Calu3 (cell line): ENCODE results near the gene PLEKHA8. TPM values are rescaled to one million over a fixed set of nuclear protein-coding genes. Genes with fewer than 3 reads are reported as not detected.
A peak's percentile ranks its signal among the peaks of the same experiment; 100 is the strongest.
"Not testable (repeated sequence)": the region's sequence is repeated elsewhere in the genome, so short reads cannot be mapped to it uniquely, and the experiment has no call there.

Source experiments
- BruUV-seq: library from RNA; stranded (reverse); fragments of 400-500 nt; replicated peaks from 2 replicates; lab custom pipeline; 2021; lab: Mats Ljungman, UMichigan
- CTCF ChIA-PET: fragments of 300-600 bp; sonication (Branson Sonifier 250); formaldehyde crosslinking; loops from one replicate; lab custom pipeline; 2022; ENCODE audit warnings: antibody characterized with exemption; lab: Charles Lee
- DNase-seq: peaks from one replicate; pipeline ENCODE4 v3.0.0; 2022
- H3K27ac Mint-ChIP-seq: one replicate; pipeline ENCODE4 v1.8.0; 2022; ENCODE audit warnings: mixed read lengths; ENCODE audit not compliant: unreplicated experiment
- H3K27me3 Mint-ChIP-seq: one replicate; pipeline ENCODE4 v1.8.0; 2022; ENCODE audit warnings: mixed read lengths; ENCODE audit not compliant: unreplicated experiment
- H3K36me3 Mint-ChIP-seq: one replicate; pipeline ENCODE4 v1.8.0; 2022; ENCODE audit warnings: mild to moderate bottlenecking, moderate library complexity, mixed read lengths; ENCODE audit not compliant: insufficient read depth, unreplicated experiment
- H3K4me1 Mint-ChIP-seq: one replicate; pipeline ENCODE4 v1.8.0; 2022; ENCODE audit warnings: mild to moderate bottlenecking, low read depth, mixed read lengths; ENCODE audit not compliant: unreplicated experiment
- H3K4me3 Mint-ChIP-seq: one replicate; pipeline ENCODE4 v1.8.0; 2022; ENCODE audit warnings: mild to moderate bottlenecking, low read depth, moderate library complexity, mixed read lengths; ENCODE audit not compliant: unreplicated experiment
- H3K9me3 Mint-ChIP-seq: one replicate; pipeline ENCODE4 v1.8.0; 2022; ENCODE audit warnings: low read depth, mixed read lengths; ENCODE audit not compliant: unreplicated experiment
- intact Hi-C: fragments of 100-400 bp; cut with micrococcal nuclease; formaldehyde crosslinking; loops from one replicate; pipeline ENCODE4 v1.10.0; 2022; ENCODE audit not compliant: unreplicated experiment
- total RNA-seq: library from RNA; stranded (reverse); gene quantifications from 2 replicates; pipeline ENCODE4 v1.2.3, GENCODE V29; 2022
- TF ChIP-seq, protein P1 (sequence below): fragments of 200-600 bp; IDR thresholded peaks from one replicate; pipeline ENCODE4 v1.8.0; 2022; ENCODE audit warnings: antibody characterized with exemption; ENCODE audit not compliant: unreplicated experiment

Gene PLEKHA8
- total RNA-seq, 1 experiment from 2014 or later, result 27.6 TPM

DNA sequence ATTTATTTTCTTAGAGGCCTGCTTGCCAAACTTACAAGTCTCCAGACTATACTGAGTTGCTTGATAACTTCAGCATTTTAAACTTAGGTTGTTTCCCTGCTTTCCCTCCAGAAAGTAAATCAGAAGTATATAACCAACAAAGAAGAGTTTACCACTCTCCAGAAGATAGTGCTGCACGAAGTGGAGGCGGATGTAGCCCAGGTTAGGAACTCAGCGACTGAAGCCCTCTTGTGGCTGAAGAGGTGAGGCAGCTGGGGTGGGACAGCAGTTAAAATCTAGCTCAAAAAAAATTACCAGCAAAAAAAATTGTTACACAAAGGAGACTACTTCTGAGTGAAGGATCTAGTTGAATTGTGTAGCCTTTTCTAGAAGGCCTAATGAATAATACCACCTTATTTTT is 33.6 kb downstream of the PLEKHA8 start:
- not testable (repeated sequence) for H3K9me3 Mint-ChIP-seq, H3K4me3 Mint-ChIP-seq, H3K4me1 Mint-ChIP-seq, H3K36me3 Mint-ChIP-seq, BruUV-seq, H3K27ac Mint-ChIP-seq, H3K27me3 Mint-ChIP-seq
- CTCF ChIA-PET, result interaction anchor here (0.6 to 1.9 kb wide), 23 partner anchors 11 to 473 kb away, joined by 3 to 12 read pairs (median 3); no protein-coding TSS in a partner anchor
- DNase-seq, result peak; percentile 61
- intact Hi-C loops, result loop anchor here (1.0 to 5.0 kb wide), 6 partner anchors 34 to 424 kb away; no protein-coding TSS in a partner anchor
- TF ChIP-seq, protein P1, sequence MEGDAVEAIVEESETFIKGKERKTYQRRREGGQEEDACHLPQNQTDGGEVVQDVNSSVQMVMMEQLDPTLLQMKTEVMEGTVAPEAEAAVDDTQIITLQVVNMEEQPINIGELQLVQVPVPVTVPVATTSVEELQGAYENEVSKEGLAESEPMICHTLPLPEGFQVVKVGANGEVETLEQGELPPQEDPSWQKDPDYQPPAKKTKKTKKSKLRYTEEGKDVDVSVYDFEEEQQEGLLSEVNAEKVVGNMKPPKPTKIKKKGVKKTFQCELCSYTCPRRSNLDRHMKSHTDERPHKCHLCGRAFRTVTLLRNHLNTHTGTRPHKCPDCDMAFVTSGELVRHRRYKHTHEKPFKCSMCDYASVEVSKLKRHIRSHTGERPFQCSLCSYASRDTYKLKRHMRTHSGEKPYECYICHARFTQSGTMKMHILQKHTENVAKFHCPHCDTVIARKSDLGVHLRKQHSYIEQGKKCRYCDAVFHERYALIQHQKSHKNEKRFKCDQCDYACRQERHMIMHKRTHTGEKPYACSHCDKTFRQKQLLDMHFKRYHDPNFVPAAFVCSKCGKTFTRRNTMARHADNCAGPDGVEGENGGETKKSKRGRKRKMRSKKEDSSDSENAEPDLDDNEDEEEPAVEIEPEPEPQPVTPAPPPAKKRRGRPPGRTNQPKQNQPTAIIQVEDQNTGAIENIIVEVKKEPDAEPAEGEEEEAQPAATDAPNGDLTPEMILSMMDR, result peak; percentile 38

DNA sequence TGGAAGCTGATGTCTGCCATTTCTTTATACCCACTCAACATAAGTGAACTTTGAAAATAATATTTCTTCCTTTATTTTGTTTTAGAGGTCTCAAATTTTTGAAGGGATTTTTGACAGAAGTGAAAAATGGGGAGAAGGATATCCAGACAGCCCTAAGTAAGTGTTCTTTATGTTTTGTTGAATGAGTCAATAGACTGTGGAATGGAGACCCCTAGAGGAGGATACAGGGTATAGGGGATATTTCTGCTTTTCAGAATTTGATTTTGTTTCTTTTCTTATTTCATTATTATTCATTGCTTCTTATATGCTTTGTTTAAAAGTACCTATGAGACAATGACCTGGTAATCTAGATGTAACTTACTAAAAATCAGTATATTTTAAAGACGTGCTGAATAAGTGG is 34.4 kb downstream of the PLEKHA8 start:
- Mint-ChIP-seq H3K9me3 (peaks cover 3% of the 10 kb centered on the region), H3K27ac (no peak overlapping the region), H3K36me3 (peaks cover 7% of the 10 kb centered on the region), H3K27me3 (no peaks in the 10 kb centered on the region), H3K4me1 (no peaks in the 10 kb centered on the region), H3K4me3 (no peak overlapping the region)
- no peak for DNase-seq
- intact Hi-C loops, result loop anchor here (1.0 to 5.0 kb wide), 6 partner anchors 35 to 425 kb away; no protein-coding TSS in a partner anchor
- CTCF ChIA-PET, result interaction anchor here (1.0 to 1.9 kb wide), 5 partner anchors 12 to 308 kb away, joined by 3 to 11 read pairs (median 6); no protein-coding TSS in a partner anchor
- TF ChIP-seq, protein P1, result peak; percentile 49
- no TSS peak for BruUV-seq

DNA sequence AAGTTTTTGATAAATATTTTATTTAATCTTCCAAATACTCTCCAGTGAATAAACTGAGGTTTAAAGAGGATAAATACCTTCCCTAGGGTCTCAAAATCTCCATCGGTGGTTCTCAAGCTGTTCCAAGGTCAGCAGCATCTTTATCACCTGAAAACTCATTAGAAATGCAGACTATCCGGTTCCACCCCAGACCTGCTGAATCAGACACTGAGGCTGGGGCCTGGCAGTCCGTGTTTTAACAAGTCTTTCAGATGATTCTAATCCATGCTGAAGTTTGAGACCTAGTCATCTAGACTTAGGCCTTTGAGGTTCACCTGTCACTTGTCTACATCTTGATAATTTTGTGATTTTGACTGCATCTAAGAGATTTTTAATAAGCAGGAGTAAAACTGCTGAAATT is 37.5 kb downstream of the PLEKHA8 start:
- TF ChIP-seq, protein P1, result no peak
- no peak overlapping the region for H3K4me3 Mint-ChIP-seq
- H3K27ac Mint-ChIP-seq, result no peak overlapping the region
- no peaks in the 10 kb centered on the region for H3K27me3 Mint-ChIP-seq
- no peak for DNase-seq
- intact Hi-C loops, result no loop called here
- CTCF ChIA-PET, result no interaction called here
- no peaks in the 10 kb centered on the region for H3K4me1 Mint-ChIP-seq
- H3K36me3 Mint-ChIP-seq, result peaks cover 7% of the 10 kb centered on the region
- no peaks in the 10 kb centered on the region for H3K9me3 Mint-ChIP-seq
- no TSS peak for BruUV-seq

GRCh38 chr7:30066687-30067086 is 38.5 kb downstream of the PLEKHA8 start:
- Mint-ChIP-seq H3K4me1 (no peaks in the 10 kb centered on the region), H3K9me3 (no peaks in the 10 kb centered on the region), H3K4me3 (no peak overlapping the region), H3K27me3 (no peaks in the 10 kb centered on the region), H3K27ac (no peak overlapping the region), H3K36me3 (peaks cover 7% of the 10 kb centered on the region)
- CTCF ChIA-PET, result interaction anchor here (0.8 kb wide), 1 partner anchor 86 kb away, joined by 3 read pairs; no protein-coding TSS in a partner anchor
- intact Hi-C loops, result no loop called here
- no peak for DNase-seq
- BruUV-seq, result no TSS peak
- TF ChIP-seq, protein P1, result no peak
